Trophoblast cell (in vitro differentiated cells and primary cell): ENCODE results near the gene SLC22A1.

Experiments
- DNase-seq, 2 donors: peaks; one replicate each; pipeline ENCODE4 v3.0.0-alpha.2; 2016
- H2AFZ ChIP-seq: 2 replicates; pipeline ENCODE4 v1.6.1; 2013; ENCODE audit warnings: low read length, moderate library complexity, mild to moderate bottlenecking; ENCODE audit not compliant: insufficient read depth, poor library complexity
- H2AK5ac ChIP-seq: 2 replicates; pipeline ENCODE4 v1.6.1; 2013; ENCODE audit warnings: mild to moderate bottlenecking, low read length
- H2BK120ac ChIP-seq: 2 replicates; pipeline ENCODE4 v1.6.1; 2013; ENCODE audit warnings: low read length, mild to moderate bottlenecking, moderate library complexity; ENCODE audit not compliant: insufficient read depth, poor library complexity
- H2BK12ac ChIP-seq: 2 replicates; pipeline ENCODE4 v1.6.1; 2013; ENCODE audit warnings: mild to moderate bottlenecking, low read length, moderate library complexity
- H2BK5ac ChIP-seq: 2 replicates; pipeline ENCODE4 v1.6.1; 2013; ENCODE audit warnings: low read length, low read depth, moderate library complexity, mild to moderate bottlenecking; ENCODE audit not compliant: poor library complexity
- H3K14ac ChIP-seq: 2 replicates; pipeline ENCODE4 v1.6.1; 2013; ENCODE audit warnings: mild to moderate bottlenecking, low read length
- H3K18ac ChIP-seq: 2 replicates; pipeline ENCODE4 v1.6.1; 2013; ENCODE audit warnings: mild to moderate bottlenecking, low read length
- H3K23ac ChIP-seq: 2 replicates; pipeline ENCODE4 v1.6.1; 2013; ENCODE audit warnings: low read length
- H3K27ac ChIP-seq: 2 replicates; pipeline ENCODE4 v1.5.1; 2013; ENCODE audit warnings: low read depth, mild to moderate bottlenecking, inconsistent platforms, low read length, moderate library complexity
- H3K27me3 ChIP-seq: 2 replicates; pipeline ENCODE4 v1.6.1; 2013; ENCODE audit warnings: inconsistent platforms, mild to moderate bottlenecking, low read length, moderate library complexity; ENCODE audit not compliant: insufficient read depth
- H3K36me3 ChIP-seq, 2 experiments: 1 replicate in 1 of 2; 2 replicates in 1 of 2; pipeline ENCODE4 v1.6.1; 2013; ENCODE audit warnings: low read length in 2 of 2, mild to moderate bottlenecking in 2 of 2, moderate library complexity in 1 of 2; ENCODE audit not compliant: insufficient read depth in 2 of 2, control insufficient read depth in 1 of 2
- H3K4ac ChIP-seq: 2 replicates; pipeline ENCODE4 v1.6.1; 2013; ENCODE audit warnings: low read depth, mild to moderate bottlenecking, low read length, moderate library complexity
- H3K4me1 ChIP-seq, 2 experiments: 1 replicate in 1 of 2; 2 replicates in 1 of 2; pipeline ENCODE4 v1.6.1; 2013; ENCODE audit warnings: low read length in 2 of 2, mild to moderate bottlenecking in 2 of 2, moderate library complexity in 1 of 2; ENCODE audit not compliant: insufficient read depth in 2 of 2, control insufficient read depth in 1 of 2
- H3K4me2 ChIP-seq: 2 replicates; pipeline ENCODE4 v1.6.1; 2013; ENCODE audit warnings: inconsistent platforms, mild to moderate bottlenecking, low read length, moderate library complexity
- H3K4me3 ChIP-seq: 2 replicates; pipeline ENCODE4 v1.5.1; 2013; ENCODE audit warnings: mild to moderate bottlenecking, low read depth, low read length, inconsistent platforms
- H3K79me1 ChIP-seq: one replicate; pipeline ENCODE4 v1.6.1; 2013; ENCODE audit warnings: low read length
- H3K79me2 ChIP-seq: 2 replicates; pipeline ENCODE4 v1.6.1; 2013; ENCODE audit warnings: low read length, mild to moderate bottlenecking; ENCODE audit not compliant: control insufficient read depth, insufficient read depth, poor library complexity
- H3K9ac ChIP-seq: 2 replicates; pipeline ENCODE4 v1.6.1; 2013; ENCODE audit warnings: mild to moderate bottlenecking, low read length
- H3K9me3 ChIP-seq: 2 replicates; pipeline ENCODE4 v1.6.1; 2013; ENCODE audit warnings: low read depth, mild to moderate bottlenecking, control low read depth, inconsistent platforms, low read length; ENCODE audit not compliant: insufficient read depth
- H4K12ac ChIP-seq: 2 replicates; pipeline ENCODE4 v1.6.1; 2013; ENCODE audit warnings: low read depth, mild to moderate bottlenecking, low read length, moderate library complexity
- H4K8ac ChIP-seq: 2 replicates; pipeline ENCODE4 v1.6.1; 2013; ENCODE audit warnings: low read depth, mild to moderate bottlenecking, low read length, moderate library complexity
- H4K91ac ChIP-seq: one replicate; pipeline ENCODE4 v1.6.1; 2013; ENCODE audit warnings: low read depth, mild to moderate bottlenecking, low read length, moderate library complexity
- WGBS: extraction: QIAGEN DNeasy Blood & Tissue Kit; methylation state at CpG from one replicate; pipeline ENCODE4 v1.1.7; 2013; ENCODE audit warnings: missing lambda C conversion rate; ENCODE audit not compliant: insufficient read length, insufficient coverage; ENCODE audit errors: extremely low coverage; 5-methylcytosine and 5-hydroxymethylcytosine counted together

SLC22A1 gene

GRCh38 chr6:160129881-160130615, 8.4 kb downstream of the SLC22A1 start:
- DNase-seq = no peak
- H2BK5ac ChIP-seq = no peak overlapping the region
- H2AFZ ChIP-seq = no peak overlapping the region
- H3K14ac ChIP-seq = no peak overlapping the region
- H2AK5ac ChIP-seq = no peak overlapping the region
- H3K4ac ChIP-seq = no peak overlapping the region
- no peaks in the 10 kb centered on the region for H3K36me3 ChIP-seq
- no peak overlapping the region for H3K27ac ChIP-seq
- H4K8ac ChIP-seq = no peak overlapping the region
- H3K79me2 ChIP-seq = no peaks in the 10 kb centered on the region
- H3K4me1 ChIP-seq = no peaks in the 10 kb centered on the region
- H2BK120ac ChIP-seq = no peak overlapping the region
- no peak overlapping the region for H3K4me2 ChIP-seq
- no peak overlapping the region for H3K23ac ChIP-seq
- no peaks in the 10 kb centered on the region for H3K9me3 ChIP-seq
- no peak overlapping the region for H3K18ac ChIP-seq
- no peak overlapping the region for H4K12ac ChIP-seq
- WGBS = no CpG with 5 or more reads among the region's 10 CpGs
- H3K4me3 ChIP-seq = no peak overlapping the region
- no peaks in the 10 kb centered on the region for H3K27me3 ChIP-seq
- no peaks in the 10 kb centered on the region for H3K79me1 ChIP-seq
- no peak overlapping the region for H4K91ac ChIP-seq
- H3K9ac ChIP-seq = no peak overlapping the region
- no peak overlapping the region for H2BK12ac ChIP-seq

DNA sequence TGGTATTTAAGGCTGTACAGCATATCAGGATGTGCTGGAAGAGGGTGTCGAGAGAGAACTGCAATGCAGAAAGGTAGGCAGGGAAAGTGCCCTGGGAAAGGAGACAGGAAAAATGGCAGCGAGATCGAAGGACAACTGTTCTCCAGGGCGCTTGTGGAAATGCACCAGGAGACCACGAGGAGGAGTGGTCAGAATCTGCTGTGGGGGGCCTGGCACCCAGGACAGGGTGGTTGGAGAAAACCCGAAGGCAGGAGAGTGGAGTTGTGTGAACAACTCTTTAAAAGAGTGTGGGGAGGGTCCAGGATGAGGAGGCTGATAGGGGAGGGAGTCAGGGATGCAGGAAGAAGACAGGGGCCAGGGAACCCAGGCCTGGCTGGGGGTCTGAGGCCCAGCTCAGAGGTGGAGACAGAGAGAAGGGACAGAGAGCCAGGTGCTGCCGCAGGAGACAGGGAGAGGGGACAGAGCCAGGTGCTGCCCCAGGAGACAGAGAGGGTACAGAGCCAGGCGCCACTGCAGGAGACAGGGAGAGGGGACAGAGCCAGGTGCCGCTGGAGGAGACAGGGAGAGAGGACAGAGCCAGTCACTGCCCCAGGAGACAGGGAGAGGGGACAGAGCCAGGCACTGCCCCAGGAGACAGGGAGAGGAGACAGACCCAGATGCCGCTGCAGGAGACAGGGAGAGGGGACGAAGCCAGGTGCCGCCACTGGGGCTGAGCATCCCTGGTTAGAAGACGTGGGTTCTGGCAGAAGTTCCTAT, 9.3 kb downstream of the SLC22A1 start:
- DNase-seq = no peak
- Histone ChIP-seq H3K4me3 (no peak overlapping the region), H3K27ac (no peak overlapping the region), H3K36me3 (no peaks in the 10 kb centered on the region), H3K79me1 (no peaks in the 10 kb centered on the region), H2AK5ac (no peak overlapping the region), H3K79me2 (no peaks in the 10 kb centered on the region), H3K4me2 (no peak overlapping the region), H4K8ac (no peak overlapping the region), H2BK12ac (no peak overlapping the region), H2BK120ac (no peak overlapping the region), H3K14ac (no peak overlapping the region), H4K12ac (no peak overlapping the region), H3K4me1 (no peaks in the 10 kb centered on the region), H3K9me3 (no peaks in the 10 kb centered on the region), H3K23ac (no peak overlapping the region), H3K4ac (no peak overlapping the region), H4K91ac (no peak overlapping the region), H3K18ac (no peak overlapping the region), H3K27me3 (no peaks in the 10 kb centered on the region), H3K9ac (no peak overlapping the region), H2AFZ (no peak overlapping the region), H2BK5ac (no peak overlapping the region)
- WGBS = no CpG with 5 or more reads among the region's 13 CpGs

DNA sequence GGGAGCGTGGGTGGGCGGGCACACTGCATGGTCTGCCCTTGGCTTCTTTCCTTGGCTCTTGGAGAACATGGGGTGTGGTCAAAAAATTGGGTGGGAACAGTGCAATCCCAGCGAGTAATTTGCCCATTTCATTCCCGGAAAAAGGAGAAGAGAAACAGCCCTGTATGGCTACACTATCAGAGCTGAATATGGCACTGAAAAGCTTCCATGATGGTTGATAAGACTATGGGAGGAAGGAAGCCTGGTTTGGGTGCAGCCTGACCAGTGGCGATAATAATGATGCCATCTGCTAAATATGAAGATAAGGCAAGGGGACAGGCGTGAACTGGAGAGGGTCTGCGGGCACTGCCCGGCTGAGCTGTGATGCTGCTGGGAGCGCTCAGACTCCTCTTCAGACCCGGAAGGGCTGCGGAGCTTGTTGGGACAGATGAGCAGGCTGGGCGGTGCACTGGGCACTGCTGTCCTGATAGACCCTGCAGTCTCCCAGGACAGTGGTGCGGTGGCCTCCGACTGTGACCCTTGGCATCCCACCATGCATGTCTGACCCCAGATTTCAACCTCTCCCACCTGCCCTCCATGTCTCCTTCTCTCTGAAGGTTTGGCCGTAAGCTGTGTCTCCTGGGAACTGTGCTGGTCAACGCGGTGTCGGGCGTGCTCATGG, 10.2 kb downstream of the SLC22A1 start:
- no peak overlapping the region for H4K8ac ChIP-seq
- H3K23ac ChIP-seq = no peak overlapping the region
- H3K27ac ChIP-seq = no peak overlapping the region
- H2AK5ac ChIP-seq = no peak overlapping the region
- H4K91ac ChIP-seq = no peak overlapping the region
- no peak overlapping the region for H3K4me3 ChIP-seq
- no peak overlapping the region for H3K14ac ChIP-seq
- no peak overlapping the region for H2AFZ ChIP-seq
- H3K9ac ChIP-seq = no peak overlapping the region
- no peak overlapping the region for H3K4me2 ChIP-seq
- H2BK5ac ChIP-seq = no peak overlapping the region
- no peaks in the 10 kb centered on the region for H3K79me1 ChIP-seq
- no CpG with 5 or more reads among the region's 19 CpGs for WGBS
- H3K36me3 ChIP-seq = no peaks in the 10 kb centered on the region
- H2BK12ac ChIP-seq = no peak overlapping the region
- no peaks in the 10 kb centered on the region for H3K79me2 ChIP-seq
- no peak overlapping the region for H3K4ac ChIP-seq
- H2BK120ac ChIP-seq = no peak overlapping the region
- no peak for DNase-seq
- no peaks in the 10 kb centered on the region for H3K4me1 ChIP-seq
- H3K9me3 ChIP-seq = no peaks in the 10 kb centered on the region
- H3K27me3 ChIP-seq = no peaks in the 10 kb centered on the region
- H4K12ac ChIP-seq = no peak overlapping the region
- no peak overlapping the region for H3K18ac ChIP-seq

DNA sequence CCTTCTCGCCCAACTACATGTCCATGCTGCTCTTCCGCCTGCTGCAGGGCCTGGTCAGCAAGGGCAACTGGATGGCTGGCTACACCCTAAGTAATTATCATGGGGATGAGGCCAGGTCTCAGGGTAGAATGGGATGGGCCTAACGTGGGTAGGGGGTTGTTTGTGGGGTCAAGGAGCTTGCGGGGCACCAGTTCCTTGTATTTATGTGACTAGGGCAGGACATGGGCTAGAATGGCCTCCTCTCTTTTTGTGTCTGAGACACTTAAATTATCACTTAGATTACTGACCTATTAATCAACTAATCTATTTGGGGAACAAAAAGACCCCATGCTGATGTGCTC, 10.7 kb downstream of the SLC22A1 start:
- WGBS = no CpG with 5 or more reads among the region's 4 CpGs
- Histone ChIP-seq H3K27ac (no peak overlapping the region), H2BK120ac (no peak overlapping the region), H3K79me2 (no peaks in the 10 kb centered on the region), H2BK12ac (no peak overlapping the region), H3K9me3 (no peaks in the 10 kb centered on the region), H4K8ac (no peak overlapping the region), H3K14ac (no peak overlapping the region), H3K4me2 (no peak overlapping the region), H3K23ac (no peak overlapping the region), H3K4me1 (no peaks in the 10 kb centered on the region), H2BK5ac (no peak overlapping the region), H3K4me3 (no peak overlapping the region), H3K4ac (no peak overlapping the region), H2AK5ac (no peak overlapping the region), H3K9ac (no peak overlapping the region), H3K18ac (no peak overlapping the region), H3K27me3 (no peaks in the 10 kb centered on the region), H3K36me3 (no peaks in the 10 kb centered on the region), H2AFZ (no peak overlapping the region), H3K79me1 (no peaks in the 10 kb centered on the region), H4K12ac (no peak overlapping the region), H4K91ac (no peak overlapping the region)
- no peak for DNase-seq
